Caco-2 (cell line): ENCODE measurements around the gene BTBD9. TPM values are rescaled to one million over a fixed set of nuclear protein-coding genes. Genes with fewer than 3 reads are reported as not detected.

ENCODE experiments used
- BruUV-seq: library from RNA; stranded (reverse); fragments of 400-500 nt; replicated peaks from 2 replicates; lab custom pipeline; 2021; lab: Mats Ljungman, UMichigan
- CTCF ChIA-PET: fragments of 300-600 bp; sonication (Branson Sonifier 250); formaldehyde crosslinking; loops from one replicate; lab custom pipeline; 2022; ENCODE audit warnings: antibody characterized with exemption; lab: Charles Lee
- POLR2A ChIA-PET: fragments of 300-600 bp; sonication (Branson Sonifier 250); formaldehyde crosslinking; loops from one replicate; lab custom pipeline; 2022; ENCODE audit warnings: antibody characterized with exemption; lab: Charles Lee
- DNase-seq, 2 experiments: peaks; one replicate each; pipeline versions ENCODE4 v3.0.0 to v3.0.0-alpha.2; 2020 to 2022
- H3K27me3 ChIP-seq: replicated peaks from 2 replicates; pipeline ENCODE4 v1.6.0; 2011; ENCODE audit warnings: low read length; ENCODE audit not compliant: control insufficient read depth, insufficient read depth
- H3K36me3 ChIP-seq: 2 replicates; pipeline ENCODE4 v1.5.1; 2011; ENCODE audit warnings: low read length; ENCODE audit not compliant: control insufficient read depth, insufficient read depth
- H3K4me1 ChIP-seq: fragments of 250-450 bp; sonication (Bioruptor Pico); 2 replicates; pipeline ENCODE4 v1.5.1; 2020; ENCODE audit warnings: mild to moderate bottlenecking
- H3K4me3 ChIP-seq: 2 replicates; pipeline ENCODE4 v1.5.1; 2011; ENCODE audit warnings: low read depth, mild to moderate bottlenecking, control low read depth, low read length
- H3K9me3 ChIP-seq: fragments of 250-450 bp; sonication (Bioruptor Pico); 2 replicates; pipeline ENCODE4 v1.5.1; 2020; ENCODE audit warnings: mild to moderate bottlenecking, moderate library complexity
- H3K27ac Mint-ChIP-seq: one replicate; pipeline ENCODE4 v1.8.0; 2022; ENCODE audit warnings: mixed read lengths; ENCODE audit not compliant: unreplicated experiment
- H3K27me3 Mint-ChIP-seq: one replicate; pipeline ENCODE4 v1.8.0; 2022; ENCODE audit warnings: mixed read lengths; ENCODE audit not compliant: insufficient read depth, unreplicated experiment
- H3K36me3 Mint-ChIP-seq: one replicate; pipeline ENCODE4 v1.8.0; 2022; ENCODE audit warnings: mild to moderate bottlenecking, mixed read lengths; ENCODE audit not compliant: insufficient read depth, unreplicated experiment
- H3K4me1 Mint-ChIP-seq: one replicate; pipeline ENCODE4 v1.8.0; 2022; ENCODE audit warnings: low read depth, mixed read lengths; ENCODE audit not compliant: unreplicated experiment
- H3K4me3 Mint-ChIP-seq: one replicate; pipeline ENCODE4 v1.8.0; 2022; ENCODE audit warnings: mild to moderate bottlenecking, moderate library complexity, mixed read lengths; ENCODE audit not compliant: unreplicated experiment
- H3K9me3 Mint-ChIP-seq: one replicate; pipeline ENCODE4 v1.8.0; 2022; ENCODE audit warnings: mixed read lengths; ENCODE audit not compliant: unreplicated experiment
- intact Hi-C: fragments of 100-400 bp; cut with micrococcal nuclease; formaldehyde crosslinking; loops from one replicate; pipeline ENCODE4 v1.10.0; 2022; ENCODE audit not compliant: unreplicated experiment
- total RNA-seq: library from RNA; stranded (reverse); gene quantifications from 2 replicates; pipeline ENCODE4 v1.2.3, GENCODE V29; 2022
- TF ChIP-seq, protein P1 (sequence below), 2 experiments: fragments of 200-600 bp in 1 of 2; IDR thresholded peaks; 1 replicate in 1 of 2; 2 replicates in 1 of 2; pipeline versions ENCODE4 v1.5.1 to v1.8.0; 2011 to 2022; ENCODE audit warnings: antibody characterized with exemption in 1 of 2, control low read depth in 1 of 2, inconsistent platforms in 1 of 2, low read depth in 1 of 2, low read length in 1 of 2, mild to moderate bottlenecking in 1 of 2, moderate library complexity in 1 of 2; ENCODE audit not compliant: insufficient read depth in 1 of 2, severe bottlenecking in 1 of 2, unreplicated experiment in 1 of 2

The BTBD9 gene
- total RNA-seq, 1 experiment from 2014 or later = 19.6 TPM

DNA sequence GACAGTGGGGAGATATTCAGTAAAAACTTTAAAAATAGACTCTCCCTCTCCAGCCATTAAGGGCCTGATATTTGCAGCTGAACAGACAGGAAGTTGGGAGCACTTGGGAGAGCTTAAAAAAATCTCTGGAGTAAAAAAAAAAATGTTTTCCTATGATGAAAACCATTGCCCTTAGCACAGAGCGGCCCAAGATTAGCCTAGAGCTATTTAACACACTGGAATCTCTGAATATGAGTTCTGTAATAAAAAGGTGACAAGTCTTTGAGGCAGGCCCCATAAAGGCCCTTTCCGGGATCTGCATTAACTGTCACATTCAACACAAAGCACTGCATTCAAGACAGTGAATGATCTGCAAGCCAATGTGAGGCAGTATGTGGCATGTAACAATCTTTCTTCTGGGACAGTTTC is 426.5 kb downstream of the BTBD9 start:
- ChIA-PET CTCF (no interaction called here), POLR2A (no interaction called here)
- Mint-ChIP-seq H3K27ac (no peak overlapping the region), H3K9me3 (no peaks in the 10 kb centered on the region), H3K4me3 (no peak overlapping the region), H3K36me3 (no peaks in the 10 kb centered on the region), H3K4me1 (no peaks in the 10 kb centered on the region), H3K27me3 (no peaks in the 10 kb centered on the region)
- no TSS peak for BruUV-seq
- DNase-seq = no peak
- Histone ChIP-seq H3K27me3 (no peaks in the 10 kb centered on the region), H3K4me1 (no peaks in the 10 kb centered on the region), H3K36me3 (no peaks in the 10 kb centered on the region), H3K9me3 (no peaks in the 10 kb centered on the region), H3K4me3 (no peak overlapping the region)
- TF ChIP-seq, protein P1, sequence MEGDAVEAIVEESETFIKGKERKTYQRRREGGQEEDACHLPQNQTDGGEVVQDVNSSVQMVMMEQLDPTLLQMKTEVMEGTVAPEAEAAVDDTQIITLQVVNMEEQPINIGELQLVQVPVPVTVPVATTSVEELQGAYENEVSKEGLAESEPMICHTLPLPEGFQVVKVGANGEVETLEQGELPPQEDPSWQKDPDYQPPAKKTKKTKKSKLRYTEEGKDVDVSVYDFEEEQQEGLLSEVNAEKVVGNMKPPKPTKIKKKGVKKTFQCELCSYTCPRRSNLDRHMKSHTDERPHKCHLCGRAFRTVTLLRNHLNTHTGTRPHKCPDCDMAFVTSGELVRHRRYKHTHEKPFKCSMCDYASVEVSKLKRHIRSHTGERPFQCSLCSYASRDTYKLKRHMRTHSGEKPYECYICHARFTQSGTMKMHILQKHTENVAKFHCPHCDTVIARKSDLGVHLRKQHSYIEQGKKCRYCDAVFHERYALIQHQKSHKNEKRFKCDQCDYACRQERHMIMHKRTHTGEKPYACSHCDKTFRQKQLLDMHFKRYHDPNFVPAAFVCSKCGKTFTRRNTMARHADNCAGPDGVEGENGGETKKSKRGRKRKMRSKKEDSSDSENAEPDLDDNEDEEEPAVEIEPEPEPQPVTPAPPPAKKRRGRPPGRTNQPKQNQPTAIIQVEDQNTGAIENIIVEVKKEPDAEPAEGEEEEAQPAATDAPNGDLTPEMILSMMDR (IDR thresholded peaks at IDR 0.05; ENCODE audit: insufficient read depth in 1 of 2, low read depth in 1 of 2, low read length in 1 of 2, severe bottlenecking in 1 of 2, unreplicated experiment in 1 of 2) = no peak
- intact Hi-C loops = no loop called here

DNA sequence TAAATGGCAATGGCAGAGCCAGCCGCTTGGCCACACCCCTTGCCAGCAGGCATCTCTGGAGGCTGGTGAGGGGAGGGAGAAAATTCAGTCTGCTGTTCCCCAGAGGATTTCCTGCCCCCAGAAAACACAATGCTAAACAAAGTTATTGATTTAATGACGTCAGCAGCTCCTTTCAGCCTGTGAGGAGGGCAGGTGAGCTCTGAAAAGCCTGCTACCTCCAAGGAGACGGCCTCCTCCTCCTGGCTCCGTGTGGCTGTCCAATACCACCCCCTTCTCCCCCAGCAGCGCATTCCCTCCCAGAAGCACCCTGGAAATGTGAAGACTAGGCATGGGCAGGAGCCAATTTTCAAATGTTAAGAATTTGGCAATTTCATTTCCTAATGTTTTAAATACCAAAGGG is 427.1 kb downstream of the BTBD9 start:
- Histone ChIP-seq H3K4me3 (no peak overlapping the region), H3K27me3 (no peaks in the 10 kb centered on the region), H3K9me3 (no peaks in the 10 kb centered on the region), H3K36me3 (no peaks in the 10 kb centered on the region), H3K4me1 (no peaks in the 10 kb centered on the region)
- TF ChIP-seq, protein P1 (IDR thresholded peaks at IDR 0.05; ENCODE audit: insufficient read depth in 1 of 2, low read depth in 1 of 2, low read length in 1 of 2, severe bottlenecking in 1 of 2, unreplicated experiment in 1 of 2) = no peak
- H3K36me3 Mint-ChIP-seq = no peaks in the 10 kb centered on the region
- no peaks in the 10 kb centered on the region for H3K4me1 Mint-ChIP-seq
- no peaks in the 10 kb centered on the region for H3K9me3 Mint-ChIP-seq
- CTCF ChIA-PET = interaction anchor here (0.7 kb wide), 1 partner anchor 17 kb away, joined by 4 read pairs; no protein-coding TSS in a partner anchor
- no peaks in the 10 kb centered on the region for H3K27me3 Mint-ChIP-seq
- BruUV-seq = no TSS peak
- no peak overlapping the region for H3K4me3 Mint-ChIP-seq
- POLR2A ChIA-PET = no interaction called here
- DNase-seq = no peak
- H3K27ac Mint-ChIP-seq = no peak overlapping the region
- intact Hi-C loops = no loop called here

DNA sequence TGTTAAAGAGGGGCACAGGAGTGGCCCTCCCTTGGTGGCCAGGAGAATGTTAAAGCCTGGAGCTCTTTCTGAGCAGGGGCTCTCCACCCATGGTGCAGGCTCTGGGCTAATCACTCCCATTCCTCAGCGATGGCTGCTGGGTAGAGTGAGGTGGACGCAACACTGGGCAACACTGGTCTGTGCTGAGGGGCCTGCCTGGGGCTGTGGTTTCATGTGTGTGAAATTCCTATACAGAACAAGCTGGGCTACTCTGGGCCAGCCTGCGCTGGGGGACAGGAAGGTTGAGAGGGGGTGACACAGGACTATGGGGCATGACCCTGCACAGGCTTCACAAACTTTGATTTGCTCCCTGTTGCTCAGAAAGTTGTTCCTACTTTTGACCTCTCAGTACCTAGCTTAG is 427.6 kb downstream of the BTBD9 start:
- intact Hi-C loops = no loop called here
- H3K36me3 Mint-ChIP-seq = no peaks in the 10 kb centered on the region
- H3K4me3 Mint-ChIP-seq = no peak overlapping the region
- H3K27me3 ChIP-seq = no peaks in the 10 kb centered on the region
- TF ChIP-seq, protein P1 (IDR thresholded peaks at IDR 0.05; ENCODE audit: insufficient read depth in 1 of 2, low read depth in 1 of 2, low read length in 1 of 2, severe bottlenecking in 1 of 2, unreplicated experiment in 1 of 2) = no peak
- no peak overlapping the region for H3K4me3 ChIP-seq
- H3K4me1 Mint-ChIP-seq = no peaks in the 10 kb centered on the region
- H3K27ac Mint-ChIP-seq = no peak overlapping the region
- no peak for DNase-seq
- no peaks in the 10 kb centered on the region for H3K36me3 ChIP-seq
- ChIA-PET CTCF (interaction anchor here (0.7 kb wide), 1 partner anchor 17 kb away, joined by 4 read pairs; no protein-coding TSS in a partner anchor), POLR2A (no interaction called here)
- no peaks in the 10 kb centered on the region for H3K27me3 Mint-ChIP-seq
- H3K9me3 ChIP-seq = no peaks in the 10 kb centered on the region
- no peaks in the 10 kb centered on the region for H3K9me3 Mint-ChIP-seq
- BruUV-seq = no TSS peak
- H3K4me1 ChIP-seq = no peaks in the 10 kb centered on the region
